Epithelial cell of proximal tubule (primary cell): ENCODE measurements around the gene EVI5L. TPM values are rescaled to one million over a fixed set of nuclear protein-coding genes. Genes with fewer than 3 reads are reported as not detected.

Experiments
- DNase-seq: peaks from one replicate; pipeline ENCODE4 v3.0.0-alpha.2; 2011; ENCODE audit warnings: low read depth
- H3K4me3 ChIP-seq: 2 replicates; pipeline ENCODE4 v1.5.1; 2011; ENCODE audit warnings: low read depth, mild to moderate bottlenecking, low read length
- CTCF ChIP-seq: conservative IDR thresholded peaks from 2 replicates; pipeline ENCODE4 v1.5.1; 2012; ENCODE audit warnings: low read depth, mild to moderate bottlenecking, low read length
- total RNA-seq: library from RNA; depleted of rRNA; stranded (reverse); fragments of >200 nt; gene quantifications from 2 replicates; pipeline ENCODE4 v1.2.3, GENCODE V29; 2015

EVI5L gene
- total RNA-seq, 1 donor from 2014 or later, result 9.3 TPM

- no peak overlapping the region for H3K4me3 ChIP-seq
- no peak for TF ChIP-seq CTCF
- DNase-seq, result no peak
These were observed 69.8 kb downstream of the EVI5L start for GRCh38 chr19:7899751-7900378.

- TF ChIP-seq CTCF, result no peak
- no peak overlapping the region for H3K4me3 ChIP-seq
- no peak for DNase-seq
These were observed 70.4 kb downstream of the EVI5L start for GRCh38 chr19:7900401-7900870.

GRCh38 chr19:7900931-7901330 lies 70.9 kb downstream of the EVI5L start:
- TF ChIP-seq CTCF, result no peak
- no peak overlapping the region for H3K4me3 ChIP-seq
- no peak for DNase-seq

- H3K4me3 ChIP-seq, result no peak overlapping the region
- no peak for DNase-seq
- no peak for TF ChIP-seq CTCF
These were observed 71.3 kb downstream of the EVI5L start for GRCh38 chr19:7901337-7901736.

GRCh38 chr19:7902796-7903243 lies 72.8 kb downstream of the EVI5L start:
- TF ChIP-seq CTCF, result no peak
- H3K4me3 ChIP-seq, result peak overlapping the region; percentile 72
- no peak for DNase-seq

GRCh38 chr19:7903244-7904073 lies 73.4 kb downstream of the EVI5L start, which contains the start of gene MAP2K7:
MAP2K7 (plus strand) TSS chr19:7903877; CDS start chr19:7903945, 68 bp downstream.
- peak; percentile 76 for DNase-seq
- TF ChIP-seq CTCF, result peak; percentile 39
- H3K4me3 ChIP-seq, result peak within 1 kb of the TSS; percentile 94
